RWPE2 (cell line): Measurements from ENCODE around the gene KIR3DL2.
"Not testable (repeated sequence)": the region's sequence is repeated elsewhere in the genome, so short reads cannot be mapped to it uniquely, and the experiment has no call there.

Experiments used
- ATAC-seq: fragments of 200-7000 bp; cut with Tn5 transposase; 3 replicates; pipeline ENCODE4 v1.9.1; 2021; ENCODE audit warnings: low read depth
- DNase-seq: peaks from one replicate; pipeline ENCODE4 v3.0.0-alpha.2; 2020; ENCODE audit warnings: low spot score
- H3K27ac ChIP-seq: fragments of 450-650 bp; 2 replicates; pipeline ENCODE4 v1.5.1; 2017; ENCODE audit warnings: mild to moderate bottlenecking; ENCODE audit not compliant: poor library complexity, severe bottlenecking
- H3K27me3 ChIP-seq: fragments of 250-450 bp; sonication (Bioruptor Pico); 2 replicates; pipeline ENCODE4 v1.5.1; 2021; ENCODE audit warnings: mild to moderate bottlenecking, moderate library complexity; ENCODE audit not compliant: insufficient read depth, poor library complexity, severe bottlenecking
- H3K36me3 ChIP-seq: fragments of 250-450 bp; sonication (Bioruptor Pico); 2 replicates; pipeline ENCODE4 v1.5.1; 2020; ENCODE audit warnings: low read depth, mild to moderate bottlenecking, moderate library complexity
- H3K4me1 ChIP-seq: fragments of 250-450 bp; sonication (Bioruptor Pico); 2 replicates; pipeline ENCODE4 v1.5.1; 2021; ENCODE audit warnings: mild to moderate bottlenecking, moderate library complexity; ENCODE audit not compliant: insufficient read depth, poor library complexity, severe bottlenecking
- H3K4me3 ChIP-seq: fragments of 250-450 bp; sonication (Bioruptor Pico); 2 replicates; pipeline ENCODE4 v1.5.1; 2021; ENCODE audit warnings: mild to moderate bottlenecking, moderate library complexity; ENCODE audit not compliant: severe bottlenecking
- H3K9me3 ChIP-seq: fragments of 250-450 bp; sonication (Bioruptor Pico); 2 replicates; pipeline ENCODE4 v1.5.1; 2021; ENCODE audit warnings: mild to moderate bottlenecking, moderate library complexity; ENCODE audit not compliant: severe bottlenecking
- CTCF ChIP-seq: fragments of 450-650 bp; IDR thresholded peaks from one replicate; pipeline ENCODE4 v1.5.1; 2017; ENCODE audit warnings: mild to moderate bottlenecking, moderate library complexity; ENCODE audit not compliant: poor library complexity, severe bottlenecking

The KIR3DL2 gene

DNA sequence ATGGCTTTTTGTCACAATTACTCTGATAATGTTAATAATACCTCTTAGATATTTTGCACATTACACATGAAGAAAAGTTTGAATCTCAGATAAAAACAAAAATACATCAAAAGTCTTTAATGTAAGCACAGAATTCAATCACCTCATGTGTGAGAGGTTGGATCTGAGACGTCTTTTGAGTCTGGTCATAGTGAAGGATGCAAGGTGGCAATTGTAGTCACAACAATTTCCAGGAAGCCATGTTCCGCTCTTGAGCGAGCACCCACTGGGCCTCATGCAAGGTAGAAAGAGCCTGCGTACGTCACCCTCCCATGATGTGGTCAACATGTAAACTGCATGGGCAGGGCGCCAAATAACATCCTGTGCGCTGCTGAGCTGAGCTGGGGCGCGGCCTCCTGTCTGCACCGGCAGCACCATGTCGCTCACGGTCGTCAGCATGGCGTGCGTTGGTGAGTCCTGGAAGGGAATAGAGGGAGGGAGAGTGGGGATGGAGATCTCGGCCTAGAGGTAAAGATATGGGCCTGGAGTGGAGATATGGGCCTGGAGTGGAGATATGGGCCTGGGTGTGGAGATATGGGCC is at the start of gene KIR3DL2:
Gene KIR3DL2 (plus strand): TSS at position 383 of the 580 bp plus-strand sequence. CDS start 33 bp downstream, at position 416.
- not testable (repeated sequence) for H3K4me3 ChIP-seq, H3K27me3 ChIP-seq, H3K27ac ChIP-seq, ATAC-seq, H3K4me1 ChIP-seq, DNase-seq, H3K9me3 ChIP-seq, H3K36me3 ChIP-seq

GRCh38 chr19:54803410-54803809 is 46.8 kb upstream of the KIR3DL2 start, which contains the start of gene KIR2DL4:
TSS of gene KIR2DL4 (plus strand) at chr19:54803610. CDS start at chr19:54803652, 42 bp downstream.
- no peaks in the 10 kb centered on the region for H3K27me3 ChIP-seq
- H3K4me3 ChIP-seq = no peak within 1 kb of the TSS
- DNase-seq = no peak
- no peaks in the 10 kb centered on the region for H3K4me1 ChIP-seq
- H3K36me3 ChIP-seq = no peaks in the 10 kb centered on the region
- H3K9me3 ChIP-seq = no peaks in the 10 kb centered on the region
- no peak for TF ChIP-seq CTCF
- no peak within 1 kb of the TSS for H3K27ac ChIP-seq
- ATAC-seq = no peak

DNA sequence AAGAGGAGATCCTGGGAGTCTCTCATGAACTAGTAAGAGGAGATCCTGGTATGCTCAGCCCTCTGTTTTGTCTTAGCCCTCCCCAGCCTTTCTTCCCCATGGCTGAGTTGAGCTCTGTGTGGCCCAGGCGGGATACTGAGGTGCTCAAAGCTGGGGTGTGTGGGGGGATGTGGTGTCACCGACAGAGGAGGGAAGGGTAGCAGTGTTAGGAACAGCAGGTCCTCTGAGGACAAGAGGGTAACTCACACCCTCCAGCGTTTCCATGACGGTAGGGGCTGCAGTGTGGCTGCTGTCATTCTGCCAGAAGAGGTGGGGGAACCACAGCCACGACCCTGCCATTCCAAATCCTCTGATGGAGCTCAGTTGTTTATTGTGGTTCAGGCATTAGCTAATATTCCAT is 46.1 kb upstream of the KIR3DL2 start:
- Histone ChIP-seq H3K36me3 (no peaks in the 10 kb centered on the region), H3K27ac (no peak overlapping the region), H3K4me1 (no peaks in the 10 kb centered on the region), H3K9me3 (no peaks in the 10 kb centered on the region), H3K27me3 (no peaks in the 10 kb centered on the region), H3K4me3 (no peak overlapping the region)
- DNase-seq = no peak
- no peak for ATAC-seq
- no peak for TF ChIP-seq CTCF

DNA sequence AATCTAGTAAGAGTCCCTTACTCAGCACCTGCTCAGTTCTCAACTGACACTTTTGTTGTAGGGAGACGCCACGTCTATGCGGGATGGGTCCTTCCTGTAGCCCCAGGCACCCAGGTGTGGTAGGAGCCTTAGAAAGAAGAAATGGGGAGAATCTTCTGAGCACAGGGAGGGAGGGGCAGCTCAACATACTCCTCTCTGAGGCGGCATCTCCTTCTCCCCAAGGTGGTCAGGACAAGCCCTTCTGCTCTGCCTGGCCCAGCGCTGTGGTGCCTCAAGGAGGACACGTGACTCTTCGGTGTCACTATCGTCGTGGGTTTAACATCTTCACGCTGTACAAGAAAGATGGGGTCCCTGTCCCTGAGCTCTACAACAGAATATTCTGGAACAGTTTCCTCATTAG is 45.7 kb upstream of the KIR3DL2 start:
- H3K27me3 ChIP-seq = no peaks in the 10 kb centered on the region
- ATAC-seq = no peak

GRCh38 chr19:54805665-54806515 is 44.4 kb upstream of the KIR3DL2 start:
- Histone ChIP-seq H3K27ac (no peak overlapping the region), H3K4me1 (no peaks in the 10 kb centered on the region), H3K36me3 (no peaks in the 10 kb centered on the region), H3K27me3 (no peaks in the 10 kb centered on the region), H3K9me3 (no peaks in the 10 kb centered on the region), H3K4me3 (no peak overlapping the region)
- no peak for TF ChIP-seq CTCF
- DNase-seq (no peak), ATAC-seq (no peak)

More for the DNA sequence above, 45.7 kb upstream of the KIR3DL2 start:
- Histone ChIP-seq H3K36me3 (no peaks in the 10 kb centered on the region), H3K4me3 (no peak overlapping the region), H3K4me1 (no peaks in the 10 kb centered on the region), H3K9me3 (no peaks in the 10 kb centered on the region), H3K27ac (no peak overlapping the region)
- TF ChIP-seq CTCF = no peak
- DNase-seq = no peak
